IgD-negative memory B cell (primary cell): Measurements from ENCODE around the gene FAM168B. TPM values are rescaled to one million over a fixed set of nuclear protein-coding genes. Genes with fewer than 3 reads are reported as not detected.

Experiments
- H3K27ac Mint-ChIP-seq, 3 donors: one replicate each; pipeline ENCODE4 v1.8.0; 2020 to 2022; ENCODE audit warnings: mild to moderate bottlenecking in 3 of 3, mixed read lengths in 3 of 3, moderate library complexity in 1 of 3
- H3K27me3 Mint-ChIP-seq: one replicate; pipeline ENCODE4 v1.8.0; 2021; ENCODE audit warnings: mixed read lengths
- H3K36me3 Mint-ChIP-seq: one replicate; pipeline ENCODE4 v1.8.0; 2020; ENCODE audit warnings: mild to moderate bottlenecking, mixed read lengths
- H3K4me1 Mint-ChIP-seq, 3 donors: one replicate each; pipeline ENCODE4 v1.8.0; 2020 to 2022; ENCODE audit warnings: mixed read lengths in 3 of 3, mild to moderate bottlenecking in 1 of 3
- H3K4me3 Mint-ChIP-seq, 4 donors: one replicate each; pipeline ENCODE4 v1.8.0; 2020 to 2022; ENCODE audit warnings: mild to moderate bottlenecking in 4 of 4, mixed read lengths in 4 of 4, moderate library complexity in 3 of 4
- H3K9me3 Mint-ChIP-seq, 3 donors: one replicate each; pipeline ENCODE4 v1.8.0; 2020 to 2021; ENCODE audit warnings: mixed read lengths in 3 of 3, mild to moderate bottlenecking in 1 of 3
- polyA plus RNA-seq: library from polyadenylated mRNA; unstranded; fragments of 300-500 nt; fragmentation: Illumina TruSeq; gene quantifications from one replicate; pipeline ENCODE4 v1.2.3, GENCODE V29; 2021

The FAM168B gene
- polyA plus RNA-seq, 1 donor from 2014 or later, result 32.0 TPM

- Mint-ChIP-seq H3K4me1 (peaks cover 4 to 5% (median 4%) of the 10 kb centered on the region in 3 donors), H3K27ac (peak overlapping the region in 1 of 3 donors; percentile 13), H3K36me3 (peaks cover 2% of the 10 kb centered on the region), H3K4me3 (no peak overlapping the region), H3K27me3 (no peaks in the 10 kb centered on the region), H3K9me3 (no peaks in the 10 kb centered on the region)
Measured at GRCh38 chr2:131055169-131056065, 37.8 kb downstream of the FAM168B start.

GRCh38 chr2:131054488-131054887, 38.8 kb downstream of the FAM168B start:
- H3K36me3 Mint-ChIP-seq, result peaks cover 2% of the 10 kb centered on the region
- no peaks in the 10 kb centered on the region for H3K9me3 Mint-ChIP-seq
- peaks cover 4 to 8% (median 4%) of the 10 kb centered on the region in 3 donors for H3K4me1 Mint-ChIP-seq
- H3K27ac Mint-ChIP-seq, result no peak overlapping the region
- H3K27me3 Mint-ChIP-seq, result no peaks in the 10 kb centered on the region
- H3K4me3 Mint-ChIP-seq, result no peak overlapping the region

GRCh38 chr2:131052741-131053263, 40.5 kb downstream of the FAM168B start:
- H3K27ac Mint-ChIP-seq, result peak overlapping the region in 1 of 3 donors; percentile 57

GRCh38 chr2:131050896-131051295, 42.4 kb downstream of the FAM168B start:
- H3K4me1 Mint-ChIP-seq, result peaks cover 1 to 6% (median 4%) of the 10 kb centered on the region in 3 donors
- peak overlapping the region in 1 of 3 donors; percentile 53 for H3K27ac Mint-ChIP-seq
- H3K36me3 Mint-ChIP-seq, result peaks cover 6% of the 10 kb centered on the region
- H3K4me3 Mint-ChIP-seq, result no peak overlapping the region
- no peaks in the 10 kb centered on the region for H3K9me3 Mint-ChIP-seq
- no peaks in the 10 kb centered on the region for H3K27me3 Mint-ChIP-seq

More at GRCh38 chr2:131052741-131053263, 40.5 kb downstream of the FAM168B start:
- no peak overlapping the region for H3K4me3 Mint-ChIP-seq
- H3K36me3 Mint-ChIP-seq, result peaks cover 6% of the 10 kb centered on the region
- H3K27me3 Mint-ChIP-seq, result no peaks in the 10 kb centered on the region
- no peaks in the 10 kb centered on the region for H3K9me3 Mint-ChIP-seq
- H3K4me1 Mint-ChIP-seq, result peaks cover 4 to 9% (median 4%) of the 10 kb centered on the region in 3 donors

- peaks cover 0 to 6% (median 1%) of the 10 kb centered on the region in 3 donors for H3K4me1 Mint-ChIP-seq
- no peak overlapping the region for H3K27ac Mint-ChIP-seq
- H3K27me3 Mint-ChIP-seq, result no peaks in the 10 kb centered on the region
- H3K4me3 Mint-ChIP-seq, result no peak overlapping the region
- H3K9me3 Mint-ChIP-seq, result no peaks in the 10 kb centered on the region
- peaks cover 6% of the 10 kb centered on the region for H3K36me3 Mint-ChIP-seq
Measured at GRCh38 chr2:131049150-131049718, 44.0 kb downstream of the FAM168B start.

- Mint-ChIP-seq H3K27ac (no peak overlapping the region), H3K27me3 (no peaks in the 10 kb centered on the region), H3K4me3 (peak overlapping the region in 1 of 4 donors; percentile 65), H3K36me3 (peaks cover 6% of the 10 kb centered on the region), H3K4me1 (peaks cover 0 to 6% (median 1%) of the 10 kb centered on the region in 3 donors), H3K9me3 (no peaks in the 10 kb centered on the region)
Measured at GRCh38 chr2:131048641-131049040, 44.6 kb downstream of the FAM168B start.

- Mint-ChIP-seq H3K27ac (peak overlapping the region in 1 of 3 donors; percentile 35), H3K36me3 (peaks cover 6% of the 10 kb centered on the region), H3K27me3 (no peaks in the 10 kb centered on the region), H3K4me3 (peak overlapping the region in 1 of 4 donors; percentile 58), H3K4me1 (peaks cover 0 to 6% (median 1%) of the 10 kb centered on the region in 3 donors), H3K9me3 (no peaks in the 10 kb centered on the region)
Measured at GRCh38 chr2:131047920-131048560, 45.2 kb downstream of the FAM168B start.

- Mint-ChIP-seq H3K27me3 (no peaks in the 10 kb centered on the region), H3K36me3 (peaks cover 4% of the 10 kb centered on the region), H3K4me3 (no peak overlapping the region), H3K27ac (peak overlapping the region in 1 of 3 donors; percentile 75), H3K9me3 (no peaks in the 10 kb centered on the region), H3K4me1 (peaks cover 0 to 7% (median 0%) of the 10 kb centered on the region in 3 donors)
Measured at GRCh38 chr2:131046918-131047652, 46.2 kb downstream of the FAM168B start.

- Mint-ChIP-seq H3K27ac (peak overlapping the region in 1 of 3 donors; percentile 75), H3K9me3 (no peaks in the 10 kb centered on the region), H3K36me3 (peaks cover 4% of the 10 kb centered on the region), H3K4me3 (no peak overlapping the region), H3K27me3 (no peaks in the 10 kb centered on the region), H3K4me1 (peaks cover 0 to 9% (median 0%) of the 10 kb centered on the region in 3 donors)
Measured at GRCh38 chr2:131046028-131046917, 47.0 kb downstream of the FAM168B start.

- peaks cover 0 to 12% (median 0%) of the 10 kb centered on the region in 3 donors for H3K4me1 Mint-ChIP-seq
- H3K36me3 Mint-ChIP-seq, result peaks cover 4% of the 10 kb centered on the region
- no peak overlapping the region for H3K4me3 Mint-ChIP-seq
Measured at GRCh38 chr2:131045286-131046027, 47.8 kb downstream of the FAM168B start.

GRCh38 chr2:131044757-131045150, 48.5 kb downstream of the FAM168B start:
- Mint-ChIP-seq H3K36me3 (peaks cover 4% of the 10 kb centered on the region), H3K4me1 (peaks cover 0 to 11% (median 0%) of the 10 kb centered on the region in 3 donors), H3K9me3 (no peaks in the 10 kb centered on the region), H3K27ac (no peak overlapping the region), H3K27me3 (peaks cover 7% of the 10 kb centered on the region), H3K4me3 (no peak overlapping the region)

More at GRCh38 chr2:131045286-131046027, 47.8 kb downstream of the FAM168B start:
- peaks cover 7% of the 10 kb centered on the region for H3K27me3 Mint-ChIP-seq
- H3K27ac Mint-ChIP-seq, result no peak overlapping the region
- no peaks in the 10 kb centered on the region for H3K9me3 Mint-ChIP-seq

- Mint-ChIP-seq H3K36me3 (peaks cover 4% of the 10 kb centered on the region), H3K27me3 (peaks cover 7% of the 10 kb centered on the region), H3K27ac (no peak overlapping the region), H3K9me3 (no peaks in the 10 kb centered on the region), H3K4me1 (peaks cover 0 to 10% (median 0%) of the 10 kb centered on the region in 3 donors), H3K4me3 (no peak overlapping the region)
Measured at GRCh38 chr2:131044075-131044756, 49.0 kb downstream of the FAM168B start.
